Liver (tissue), 3 donors: ENCODE results near the gene CXXC5.

Source experiments
- FOXA1 ChIP-seq: IDR thresholded peaks from 2 replicates; pipeline ENCODE4 v1.6.1; 2016; ENCODE audit warnings: antibody characterized with exemption
- RAD21 ChIP-seq, 2 donors: IDR thresholded peaks; 2 replicates each; pipeline ENCODE4 v1.6.1; 2016; ENCODE audit warnings: antibody characterized with exemption in 2 of 2, mild to moderate bottlenecking in 2 of 2
- SP1 ChIP-seq: IDR thresholded peaks from 2 replicates; pipeline ENCODE4 v1.6.1; 2018; ENCODE audit warnings: antibody characterized with exemption, mild to moderate bottlenecking
- YY1 ChIP-seq: IDR thresholded peaks from 2 replicates; pipeline ENCODE4 v1.6.1; 2016; ENCODE audit warnings: antibody characterized with exemption, mild to moderate bottlenecking
- TF ChIP-seq, protein P1 (sequence below): IDR thresholded peaks from 2 replicates; pipeline ENCODE4 v1.6.1; 2016; ENCODE audit warnings: antibody characterized with exemption
- TF ChIP-seq, protein P2 (sequence below): fragments of 150-350 bp; IDR thresholded peaks from 2 replicates; pipeline ENCODE4 v1.5.1; 2017; ENCODE audit warnings: improper control_type of control experiment, low read depth, low read length; ENCODE audit not compliant: missing input control
- TF ChIP-seq, protein P3 (sequence below): IDR thresholded peaks from 2 replicates; pipeline ENCODE4 v1.6.1; 2016; ENCODE audit warnings: antibody characterized with exemption, mild to moderate bottlenecking
- donor health status: healthy.
- donor health status: healthy.

DNA sequence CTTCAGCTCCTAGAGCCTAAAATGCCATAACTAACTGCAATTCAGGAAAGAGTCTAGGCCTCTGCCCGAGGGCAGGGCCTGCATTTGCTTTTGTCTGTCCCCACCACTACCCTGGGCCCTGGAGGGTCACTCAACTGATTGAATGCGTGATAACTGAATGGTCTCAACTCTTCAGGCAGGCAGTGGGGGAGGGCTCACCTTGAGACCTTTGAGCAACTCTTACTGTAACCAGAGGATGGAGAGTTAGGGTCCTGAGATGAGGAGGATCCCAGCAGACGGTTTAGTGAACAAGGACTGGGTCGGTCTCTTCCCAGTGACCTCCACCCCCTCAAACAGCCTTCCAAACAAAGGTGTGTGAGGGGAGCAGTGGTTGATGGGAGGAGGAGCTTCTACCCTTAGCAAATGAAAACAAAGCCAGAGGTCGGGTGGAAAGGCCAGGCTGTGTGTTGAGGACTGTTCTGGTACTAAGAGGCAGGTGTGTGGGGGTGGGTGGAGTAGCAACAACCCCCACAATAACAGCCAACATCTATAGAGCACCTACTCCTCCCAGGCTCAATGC is 59.4 kb downstream of the CXXC5 start:
- TF ChIP-seq, protein P1, sequence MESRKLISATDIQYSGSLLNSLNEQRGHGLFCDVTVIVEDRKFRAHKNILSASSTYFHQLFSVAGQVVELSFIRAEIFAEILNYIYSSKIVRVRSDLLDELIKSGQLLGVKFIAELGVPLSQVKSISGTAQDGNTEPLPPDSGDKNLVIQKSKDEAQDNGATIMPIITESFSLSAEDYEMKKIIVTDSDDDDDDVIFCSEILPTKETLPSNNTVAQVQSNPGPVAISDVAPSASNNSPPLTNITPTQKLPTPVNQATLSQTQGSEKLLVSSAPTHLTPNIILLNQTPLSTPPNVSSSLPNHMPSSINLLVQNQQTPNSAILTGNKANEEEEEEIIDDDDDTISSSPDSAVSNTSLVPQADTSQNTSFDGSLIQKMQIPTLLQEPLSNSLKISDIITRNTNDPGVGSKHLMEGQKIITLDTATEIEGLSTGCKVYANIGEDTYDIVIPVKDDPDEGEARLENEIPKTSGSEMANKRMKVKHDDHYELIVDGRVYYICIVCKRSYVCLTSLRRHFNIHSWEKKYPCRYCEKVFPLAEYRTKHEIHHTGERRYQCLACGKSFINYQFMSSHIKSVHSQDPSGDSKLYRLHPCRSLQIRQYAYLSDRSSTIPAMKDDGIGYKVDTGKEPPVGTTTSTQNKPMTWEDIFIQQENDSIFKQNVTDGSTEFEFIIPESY: no peak
- TF ChIP-seq, protein P2, sequence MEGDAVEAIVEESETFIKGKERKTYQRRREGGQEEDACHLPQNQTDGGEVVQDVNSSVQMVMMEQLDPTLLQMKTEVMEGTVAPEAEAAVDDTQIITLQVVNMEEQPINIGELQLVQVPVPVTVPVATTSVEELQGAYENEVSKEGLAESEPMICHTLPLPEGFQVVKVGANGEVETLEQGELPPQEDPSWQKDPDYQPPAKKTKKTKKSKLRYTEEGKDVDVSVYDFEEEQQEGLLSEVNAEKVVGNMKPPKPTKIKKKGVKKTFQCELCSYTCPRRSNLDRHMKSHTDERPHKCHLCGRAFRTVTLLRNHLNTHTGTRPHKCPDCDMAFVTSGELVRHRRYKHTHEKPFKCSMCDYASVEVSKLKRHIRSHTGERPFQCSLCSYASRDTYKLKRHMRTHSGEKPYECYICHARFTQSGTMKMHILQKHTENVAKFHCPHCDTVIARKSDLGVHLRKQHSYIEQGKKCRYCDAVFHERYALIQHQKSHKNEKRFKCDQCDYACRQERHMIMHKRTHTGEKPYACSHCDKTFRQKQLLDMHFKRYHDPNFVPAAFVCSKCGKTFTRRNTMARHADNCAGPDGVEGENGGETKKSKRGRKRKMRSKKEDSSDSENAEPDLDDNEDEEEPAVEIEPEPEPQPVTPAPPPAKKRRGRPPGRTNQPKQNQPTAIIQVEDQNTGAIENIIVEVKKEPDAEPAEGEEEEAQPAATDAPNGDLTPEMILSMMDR: no peak
- TF ChIP-seq RAD21 (IDR thresholded peaks at IDR 0.05) (no peak), FOXA1 (no peak), SP1 (no peak), YY1 (no peak)
- TF ChIP-seq, protein P3, sequence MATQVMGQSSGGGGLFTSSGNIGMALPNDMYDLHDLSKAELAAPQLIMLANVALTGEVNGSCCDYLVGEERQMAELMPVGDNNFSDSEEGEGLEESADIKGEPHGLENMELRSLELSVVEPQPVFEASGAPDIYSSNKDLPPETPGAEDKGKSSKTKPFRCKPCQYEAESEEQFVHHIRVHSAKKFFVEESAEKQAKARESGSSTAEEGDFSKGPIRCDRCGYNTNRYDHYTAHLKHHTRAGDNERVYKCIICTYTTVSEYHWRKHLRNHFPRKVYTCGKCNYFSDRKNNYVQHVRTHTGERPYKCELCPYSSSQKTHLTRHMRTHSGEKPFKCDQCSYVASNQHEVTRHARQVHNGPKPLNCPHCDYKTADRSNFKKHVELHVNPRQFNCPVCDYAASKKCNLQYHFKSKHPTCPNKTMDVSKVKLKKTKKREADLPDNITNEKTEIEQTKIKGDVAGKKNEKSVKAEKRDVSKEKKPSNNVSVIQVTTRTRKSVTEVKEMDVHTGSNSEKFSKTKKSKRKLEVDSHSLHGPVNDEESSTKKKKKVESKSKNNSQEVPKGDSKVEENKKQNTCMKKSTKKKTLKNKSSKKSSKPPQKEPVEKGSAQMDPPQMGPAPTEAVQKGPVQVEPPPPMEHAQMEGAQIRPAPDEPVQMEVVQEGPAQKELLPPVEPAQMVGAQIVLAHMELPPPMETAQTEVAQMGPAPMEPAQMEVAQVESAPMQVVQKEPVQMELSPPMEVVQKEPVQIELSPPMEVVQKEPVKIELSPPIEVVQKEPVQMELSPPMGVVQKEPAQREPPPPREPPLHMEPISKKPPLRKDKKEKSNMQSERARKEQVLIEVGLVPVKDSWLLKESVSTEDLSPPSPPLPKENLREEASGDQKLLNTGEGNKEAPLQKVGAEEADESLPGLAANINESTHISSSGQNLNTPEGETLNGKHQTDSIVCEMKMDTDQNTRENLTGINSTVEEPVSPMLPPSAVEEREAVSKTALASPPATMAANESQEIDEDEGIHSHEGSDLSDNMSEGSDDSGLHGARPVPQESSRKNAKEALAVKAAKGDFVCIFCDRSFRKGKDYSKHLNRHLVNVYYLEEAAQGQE: no peak
